ENCODE measurements around the gene SIK3.

GRCh38 chr11:116980136-116980793 is 118.0 kb downstream of the SIK3 start:
- TF ChIP-seq CTCF (conservative IDR thresholded peaks at IDR 0.05; ENCODE audit: low read depth in 2 of 2) (no peak), EZH2 (IDR thresholded peaks at IDR 0.05; ENCODE audit: low read depth, unreplicated experiment) (no peak), NANOG (IDR thresholded peaks at IDR 0.05; ENCODE audit: borderline replicate concordance) (no peak), EZH2phosphoT487 (IDR thresholded peaks at IDR 0.05; ENCODE audit: unreplicated experiment) (no peak), REST (IDR thresholded peaks at IDR 0.05; ENCODE audit: unreplicated experiment) (no peak), CREB1 (CRISPR knock-in tag; IDR thresholded peaks at IDR 0.05; ENCODE audit: low read depth) (no peak), POLR2AphosphoS5 (IDR thresholded peaks at IDR 0.05; ENCODE audit: low read depth) (no peak)

Measured in GM23338 (cell line).